Middle frontal gyrus (tissue), 1 donor: ENCODE data around the gene IQSEC3.

ENCODE experiments used
- DNase-seq: peaks from one replicate; pipeline ENCODE4 v3.0.0-alpha.2; 2015; ENCODE audit warnings: low spot score; ENCODE audit errors: extremely low spot score

IQSEC3 gene

DNA sequence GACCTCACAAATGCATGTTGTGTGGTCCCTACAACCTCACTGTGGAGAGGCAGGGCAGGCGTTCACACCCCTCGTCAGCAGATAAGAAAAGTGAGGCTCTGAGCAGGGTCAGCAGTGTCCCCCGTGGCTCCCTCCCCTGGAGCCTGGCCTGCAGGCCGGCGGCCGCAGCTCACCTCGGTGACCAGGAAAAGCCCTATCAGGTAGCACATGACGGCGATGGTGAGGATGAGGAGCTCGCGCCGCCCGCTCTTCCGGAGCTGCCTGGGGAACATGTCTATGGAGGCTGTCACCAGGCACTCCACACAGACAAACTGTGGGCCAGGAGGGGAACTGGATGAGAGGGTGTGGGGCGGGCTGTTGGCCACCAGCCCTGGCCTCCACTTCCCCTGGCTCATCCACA lies 129.4 kb downstream of the IQSEC3 start:
- DNase-seq, result no peak

DNA sequence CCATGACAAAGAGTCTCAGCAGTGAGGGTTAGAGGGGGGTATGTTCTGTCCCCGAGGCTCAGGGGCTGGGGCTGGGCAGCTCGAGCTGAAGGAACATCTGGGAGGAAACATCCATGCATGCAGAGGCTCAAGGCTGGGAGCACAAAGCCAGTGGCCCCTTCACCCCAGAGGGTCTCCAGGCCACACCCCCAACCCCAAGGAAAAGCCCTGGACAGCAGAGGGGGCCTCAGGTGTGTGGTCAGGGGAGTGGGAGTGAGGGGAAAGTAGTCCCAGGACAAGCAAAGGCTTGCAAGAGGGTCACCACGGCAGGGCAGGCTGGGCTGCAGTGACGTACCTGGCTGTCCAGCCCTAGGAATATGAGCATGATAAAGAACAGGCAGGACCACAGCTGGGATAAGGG lies 129.9 kb downstream of the IQSEC3 start:
- no peak for DNase-seq

DNA sequence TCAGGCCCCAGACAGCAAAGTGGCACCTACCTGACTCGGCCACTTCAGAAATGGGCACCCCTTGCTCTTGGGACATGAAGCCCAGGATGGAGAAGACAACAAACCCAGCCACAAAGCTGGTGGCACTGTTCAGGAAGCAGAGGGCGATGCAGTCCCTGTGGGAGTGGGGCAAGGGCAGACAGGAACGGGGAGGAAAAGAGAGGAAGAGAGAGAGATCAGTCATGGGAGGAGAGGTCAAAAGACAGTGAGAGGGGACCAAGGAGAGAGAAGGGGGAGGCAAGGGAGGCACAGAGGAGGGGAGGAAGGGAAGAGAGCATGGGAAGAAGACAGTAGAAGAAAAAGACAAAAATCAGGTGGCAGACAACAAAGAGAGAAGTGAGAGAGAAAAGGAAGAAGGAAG lies 130.8 kb downstream of the IQSEC3 start:
- no peak for DNase-seq

DNA sequence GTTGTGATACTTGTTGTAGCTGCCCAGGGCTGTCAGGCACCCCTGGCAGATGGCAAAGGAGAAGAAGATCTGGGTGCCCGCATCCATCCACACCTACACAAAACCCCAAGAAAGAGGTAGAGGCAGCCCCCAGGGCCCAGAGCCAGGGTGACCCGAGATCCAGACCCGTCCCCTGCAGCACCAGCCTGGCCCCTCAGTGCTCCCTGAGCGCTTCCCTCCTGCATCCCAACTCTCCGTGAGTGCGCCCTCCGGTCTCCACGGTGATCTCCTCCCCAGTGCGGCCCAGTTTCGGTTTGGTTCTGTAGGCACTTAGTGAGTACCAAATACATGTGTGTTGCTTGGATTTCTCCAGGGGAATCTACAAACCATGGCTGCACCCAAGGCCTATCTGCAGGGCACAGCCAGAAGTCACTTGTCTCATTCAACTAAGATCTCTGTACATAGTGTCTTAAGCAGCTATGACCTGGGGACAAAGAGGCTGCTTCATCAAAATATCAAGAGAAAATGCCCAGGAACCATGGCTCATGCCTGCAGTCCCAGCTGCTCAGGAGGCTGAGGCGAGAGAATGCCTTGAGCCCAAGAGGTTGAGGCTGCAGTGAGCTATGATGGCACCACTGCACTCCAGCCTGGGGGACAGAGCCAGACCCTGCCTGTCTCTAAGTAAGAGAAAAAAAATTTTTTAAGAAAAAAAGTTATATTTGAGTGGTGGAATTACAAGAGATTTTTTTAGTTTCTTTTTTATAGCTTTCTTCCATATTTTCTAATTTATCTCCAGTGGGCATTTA lies 131.5 kb downstream of the IQSEC3 start:
- no peak for DNase-seq

DNA sequence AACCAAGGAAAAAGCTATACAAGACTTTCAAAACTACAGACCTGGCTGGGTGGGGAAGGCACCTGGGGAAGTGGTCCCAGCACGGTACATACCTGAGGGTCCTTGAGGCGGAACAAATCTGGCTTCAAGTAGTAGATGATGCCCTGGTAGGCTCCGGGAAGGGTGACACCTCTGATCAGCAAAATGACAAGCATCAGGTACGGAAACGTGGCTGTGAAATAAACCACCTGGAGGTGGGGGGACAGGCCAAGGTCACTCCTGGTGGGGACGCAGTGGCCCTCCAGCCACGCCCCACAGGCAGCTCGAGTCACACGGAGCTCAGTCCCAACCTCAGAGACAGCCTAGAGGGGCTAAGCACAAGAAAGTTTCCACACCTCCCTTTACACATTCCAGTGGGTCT lies 132.1 kb downstream of the IQSEC3 start:
- DNase-seq, result no peak

DNA sequence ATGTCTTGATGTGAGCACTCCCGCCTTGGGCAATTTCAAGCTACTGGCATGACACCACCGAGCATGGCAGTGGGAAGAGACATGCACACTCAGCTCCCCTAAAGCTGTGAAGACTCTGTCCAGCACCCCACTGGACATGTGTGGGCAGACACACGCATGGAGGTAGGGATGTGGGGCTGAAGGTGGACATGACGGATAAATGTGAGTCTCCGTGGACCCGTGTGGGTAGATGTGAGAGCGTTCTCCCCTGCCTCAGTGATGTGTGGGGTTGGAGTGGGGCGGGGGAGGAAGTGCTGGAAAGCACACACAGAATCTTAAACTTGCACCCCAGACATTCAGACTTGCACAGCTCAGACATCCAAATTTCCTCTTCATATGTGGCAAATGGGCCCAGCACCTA lies 134.8 kb downstream of the IQSEC3 start:
- DNase-seq, result no peak

DNA sequence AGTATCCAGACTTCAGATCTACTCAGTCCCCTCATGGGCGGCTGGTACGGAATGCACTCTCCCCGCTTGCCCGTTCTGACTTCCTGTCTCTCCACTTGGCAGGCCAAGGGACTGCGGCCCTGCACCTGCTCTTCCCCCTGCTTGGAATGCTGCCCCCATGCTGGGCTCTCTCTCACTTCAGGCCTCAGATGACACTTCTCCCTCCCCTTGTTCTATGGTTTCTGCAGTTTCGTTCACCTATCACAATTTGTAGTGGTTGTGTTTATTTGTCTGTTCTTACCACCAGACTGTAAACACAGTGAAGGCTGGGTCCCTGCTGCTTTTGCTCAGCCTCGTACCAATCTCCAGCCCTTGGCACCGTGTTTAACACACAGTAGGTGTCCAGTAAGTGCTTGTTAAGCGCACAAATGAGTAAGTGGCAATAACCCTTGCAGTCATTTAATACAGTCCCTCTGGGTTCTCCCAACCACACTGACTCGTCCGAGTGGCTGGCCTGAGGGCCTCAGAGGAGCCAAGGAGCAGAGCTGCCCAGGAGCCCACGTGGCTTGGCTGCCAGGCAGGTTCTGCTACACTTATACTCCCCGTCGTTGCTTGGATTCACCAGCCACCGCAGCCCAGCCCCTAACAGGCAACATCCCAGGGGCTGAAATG lies 135.6 kb downstream of the IQSEC3 start:
- DNase-seq, result no peak

DNA sequence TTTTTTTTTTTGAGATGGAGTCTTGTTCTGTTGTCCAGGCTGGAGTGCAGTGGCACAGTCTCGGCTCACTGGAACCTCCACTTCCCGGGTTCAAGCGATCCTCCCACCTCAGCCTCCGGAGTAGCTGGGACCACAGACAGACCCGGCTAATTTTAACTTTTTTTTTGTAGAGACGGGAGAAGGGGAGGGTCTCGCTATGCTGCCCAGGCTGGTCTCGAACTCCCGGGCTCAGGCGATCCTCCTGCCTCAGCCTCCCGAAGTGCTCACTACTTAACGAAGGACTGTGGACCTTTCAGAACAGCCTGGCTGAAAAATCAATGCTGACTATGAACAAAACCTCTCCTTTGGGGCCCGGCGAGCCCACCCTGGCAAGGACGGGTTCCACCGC lies 136.5 kb downstream of the IQSEC3 start:
- DNase-seq, result no peak

GRCh38 chr12:203462-204260 lies 137.1 kb downstream of the IQSEC3 start:
- DNase-seq, result no peak

DNA sequence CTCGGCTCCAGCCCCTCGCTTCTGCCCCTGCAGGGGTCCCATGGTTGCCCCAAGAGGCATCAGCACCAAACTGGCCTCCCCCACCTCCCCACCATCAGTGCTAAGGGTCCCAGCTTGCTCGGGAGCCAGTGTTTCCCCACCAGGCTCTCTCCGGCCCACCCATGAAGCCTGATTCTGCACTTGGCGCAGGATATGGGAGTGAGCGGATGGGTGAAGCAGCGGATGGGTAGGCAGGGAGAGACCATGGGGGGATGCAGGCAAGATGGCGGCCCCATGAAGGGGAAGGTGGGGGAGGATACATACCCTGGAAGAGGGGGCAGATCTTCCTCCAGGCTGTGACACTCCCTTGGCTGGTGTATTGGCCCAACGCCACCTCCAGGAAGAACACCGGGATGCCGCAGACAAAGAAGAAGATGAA lies 137.7 kb downstream of the IQSEC3 start:
- no peak for DNase-seq

DNA sequence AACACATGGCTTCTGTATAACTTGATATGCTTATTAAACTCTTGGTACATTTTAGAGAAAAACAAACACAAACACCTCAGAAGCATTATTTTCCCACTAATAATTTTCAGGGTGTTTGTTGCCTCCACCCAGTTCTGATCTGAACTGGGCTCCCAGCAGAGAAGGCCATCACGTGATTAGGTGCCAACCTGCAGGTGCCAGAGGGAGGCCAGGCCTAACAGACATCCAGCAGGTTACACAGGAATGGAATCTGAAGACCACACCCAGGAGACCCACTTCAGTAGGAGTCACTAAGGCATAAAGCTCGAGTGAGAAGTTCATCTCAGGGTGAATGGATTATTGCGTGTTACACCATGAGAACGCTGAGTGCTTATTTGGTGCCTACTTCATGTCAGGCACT lies 138.5 kb downstream of the IQSEC3 start:
- no peak for DNase-seq

DNA sequence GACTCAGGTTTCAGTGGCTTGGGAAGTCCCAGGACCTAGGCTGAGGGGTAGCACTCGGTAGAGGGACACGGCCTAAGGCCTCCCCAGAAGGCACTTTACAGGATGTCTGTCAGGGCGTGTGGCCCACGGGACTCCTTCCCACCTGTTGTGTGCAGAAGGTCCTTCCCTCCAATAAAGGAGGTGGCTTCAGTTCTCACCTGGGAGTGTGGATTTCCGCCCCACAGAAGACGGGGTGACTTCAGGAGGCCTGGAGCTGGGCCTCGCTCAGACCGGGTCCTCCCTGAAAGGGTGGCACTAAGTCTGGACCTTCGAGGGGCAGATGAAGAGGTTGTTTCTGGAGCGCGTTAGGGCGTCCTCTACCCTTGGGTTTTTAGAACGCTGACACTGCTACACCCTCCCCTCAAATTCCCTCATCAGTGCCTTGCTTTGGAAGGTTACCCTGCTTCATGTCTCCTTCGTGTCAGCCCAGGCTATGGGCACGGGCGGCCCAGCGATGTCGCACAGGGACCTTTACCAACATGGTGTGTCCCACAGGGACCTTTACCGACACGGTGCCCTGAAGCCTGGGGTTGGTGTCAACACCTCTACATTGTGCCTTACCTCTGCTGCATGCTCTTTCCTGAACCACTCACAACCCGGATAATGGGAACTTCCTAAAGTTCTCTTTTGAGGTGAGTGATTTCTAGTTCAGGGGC lies 140.3 kb downstream of the IQSEC3 start:
- DNase-seq, result no peak

DNA sequence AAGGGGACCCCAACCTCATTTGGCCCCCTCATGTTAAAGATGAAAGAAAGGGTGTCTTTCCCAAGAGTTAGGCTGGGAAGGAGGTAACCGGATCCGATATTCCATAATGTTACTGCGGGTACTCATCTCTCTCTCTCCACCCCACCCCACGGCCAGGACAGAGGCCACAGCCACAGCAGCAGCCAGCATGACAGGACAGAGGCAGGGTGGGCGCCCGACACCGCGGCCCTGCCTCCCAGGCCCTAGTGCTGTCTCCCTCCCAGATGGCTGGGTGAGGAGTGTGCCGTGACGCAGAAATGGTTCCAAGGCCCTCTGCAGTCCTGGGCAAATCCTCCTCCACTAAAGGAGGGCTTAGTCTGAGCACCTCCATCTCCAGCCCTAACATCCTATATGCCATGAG lies 141.2 kb downstream of the IQSEC3 start:
- DNase-seq, result no peak

DNA sequence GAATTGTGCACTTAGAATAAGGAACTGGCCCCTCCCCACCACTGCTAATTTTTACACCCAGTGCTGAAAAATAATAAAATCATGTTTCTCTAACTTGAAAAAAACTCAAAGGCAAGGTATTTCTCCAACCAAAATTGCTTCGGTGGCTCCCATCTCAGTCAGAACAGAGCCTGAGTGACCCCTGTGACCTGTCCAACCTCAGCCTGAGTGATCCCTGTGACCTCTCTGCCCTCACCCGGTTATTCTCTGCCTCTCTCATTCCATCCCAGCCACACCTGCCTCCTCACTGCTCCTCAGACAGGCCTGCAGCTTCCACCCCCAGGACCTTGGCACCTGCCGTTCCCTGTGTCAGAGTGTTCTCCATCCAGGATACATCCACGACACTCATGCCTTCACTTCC lies 142.2 kb downstream of the IQSEC3 start:
- DNase-seq, result no peak

DNA sequence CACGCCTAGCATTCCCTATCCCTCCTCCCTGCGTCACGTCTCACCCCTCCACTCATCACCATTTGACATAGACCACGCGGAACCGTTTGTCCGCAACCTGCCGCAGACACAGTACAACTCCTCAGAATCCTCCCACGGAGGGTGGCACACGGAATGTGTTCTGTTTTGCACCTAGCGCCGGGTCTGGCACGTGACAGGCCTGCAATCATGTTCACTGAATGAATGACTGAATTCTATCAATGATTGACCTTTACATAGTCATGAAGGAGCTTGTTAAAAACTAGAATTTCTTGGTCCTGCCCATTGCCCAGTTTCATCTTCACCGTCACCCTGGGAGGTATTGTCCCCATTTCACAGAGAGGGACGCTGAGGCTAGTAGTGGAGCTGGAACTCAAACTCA lies 142.7 kb downstream of the IQSEC3 start:
- no peak for DNase-seq

- DNase-seq, result no peak
These were observed 143.3 kb downstream of the IQSEC3 start for GRCh38 chr12:209851-210250.

DNA sequence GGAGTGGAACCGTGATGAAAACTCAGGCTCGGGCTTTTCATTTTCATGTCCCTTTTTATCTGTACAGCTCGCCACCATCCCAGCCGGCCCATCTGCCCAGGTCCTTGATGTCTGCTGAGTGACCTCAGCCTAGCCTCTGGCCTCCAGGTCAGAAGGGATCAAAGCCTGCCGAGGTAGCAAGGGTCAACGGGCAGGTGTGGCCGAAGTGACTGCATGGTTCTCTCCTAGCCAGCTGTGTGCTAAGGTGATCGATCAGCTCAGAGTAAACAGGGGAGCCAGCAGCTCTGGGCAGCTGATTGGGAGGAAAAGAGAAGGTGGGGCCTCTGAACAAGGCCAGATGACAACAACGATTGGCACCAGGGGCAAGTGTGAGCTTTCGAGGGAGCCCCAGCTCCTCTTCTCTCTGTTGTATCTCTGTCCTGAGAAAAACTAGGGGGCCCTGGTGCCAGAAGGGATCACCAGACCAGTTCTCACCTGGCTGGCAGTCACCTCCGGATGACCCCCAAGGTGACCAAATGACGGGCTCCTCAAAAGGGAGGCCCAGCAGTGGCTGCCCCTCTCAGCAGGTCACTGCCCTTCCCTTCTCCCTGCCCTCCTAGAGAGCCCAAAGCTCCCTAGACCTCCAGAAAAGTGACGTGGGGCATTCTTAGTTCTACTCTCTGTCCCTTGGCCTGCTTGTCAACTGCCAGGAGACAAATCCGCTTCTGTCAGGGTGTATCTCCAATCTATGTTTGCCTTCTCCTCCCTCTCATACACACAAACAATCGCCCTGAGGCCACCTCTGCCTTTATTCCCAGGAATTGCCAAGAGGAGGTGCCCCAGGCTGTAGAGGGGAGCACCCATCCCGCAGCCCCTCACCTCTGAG lies 143.9 kb downstream of the IQSEC3 start:
- DNase-seq, result no peak

- no peak for DNase-seq
These were observed 144.5 kb downstream of the IQSEC3 start for GRCh38 chr12:211142-211465.

DNA sequence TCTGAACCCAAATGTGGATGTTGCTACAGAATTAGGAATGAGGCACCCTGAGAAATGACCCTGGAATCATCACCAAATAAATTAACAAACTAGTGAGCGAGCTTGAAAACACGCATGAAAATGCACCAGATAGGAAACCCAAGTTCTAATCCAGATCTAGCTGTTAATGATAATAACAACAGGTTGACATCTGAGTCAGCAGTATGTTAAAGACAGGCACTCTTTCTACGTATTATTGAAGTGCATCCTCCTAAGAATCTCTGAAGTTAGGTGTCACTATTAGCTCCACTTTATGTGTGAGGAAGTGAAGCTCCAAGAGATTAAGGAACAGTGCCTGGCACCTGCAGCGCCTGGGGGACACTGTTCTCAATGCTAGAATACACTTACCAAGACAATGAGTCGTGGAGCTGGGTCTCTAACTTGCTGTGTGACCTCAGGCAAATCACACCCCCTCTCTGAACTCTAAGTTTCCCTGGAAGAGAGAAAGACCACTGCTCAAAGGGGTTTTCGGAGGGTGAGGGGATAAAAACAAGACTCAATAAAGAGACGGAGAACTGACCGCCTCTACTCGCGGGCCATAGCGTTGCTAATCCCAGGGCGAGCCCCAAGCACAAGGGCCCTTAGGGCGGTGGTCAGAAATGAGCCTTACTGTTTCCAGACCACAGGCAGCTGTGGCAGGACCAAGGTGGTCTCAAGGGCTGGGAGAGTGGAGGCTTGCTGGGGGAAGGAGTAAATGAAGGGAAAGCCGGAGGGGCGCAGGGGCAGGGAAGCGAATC lies 145.3 kb downstream of the IQSEC3 start:
- no peak for DNase-seq

DNA sequence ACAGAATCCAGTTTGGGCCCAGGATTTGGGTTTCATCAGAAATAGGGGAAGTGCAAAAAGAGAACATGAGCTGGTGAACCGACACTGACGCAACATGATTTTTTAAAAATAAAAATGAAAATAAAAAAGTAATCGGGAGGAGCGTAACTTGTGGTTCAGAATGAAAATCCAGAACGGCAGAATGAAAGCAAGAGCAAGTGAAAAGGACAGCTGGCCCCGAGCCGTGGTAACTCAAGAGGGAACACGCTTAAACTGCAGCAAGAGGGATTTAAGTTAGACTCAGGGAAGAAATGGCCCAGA lies 145.8 kb downstream of the IQSEC3 start:
- DNase-seq, result no peak
